GM08714 (cell line): ENCODE measurements around the gene MDN1.
"Not testable (repeated sequence)": the region's sequence is repeated elsewhere in the genome, so short reads cannot be mapped to it uniquely, and the experiment has no call there.

Source experiments
- H3K4me3 ChIP-seq: fragments of 200-500 bp; sonication (Bioruptor generic); 2 replicates; pipeline ENCODE4 v1.5.1; 2014; ENCODE audit warnings: mild to moderate bottlenecking, low read length, inconsistent platforms
- ZNF274 ChIP-seq: IDR thresholded peaks from 2 replicates; pipeline ENCODE4 v1.6.1; 2012; ENCODE audit warnings: mild to moderate bottlenecking, low read depth, low read length

The MDN1 gene

GRCh38 chr6:89768324-89768723 lies 51.3 kb downstream of the MDN1 start:
- no peak overlapping the region for H3K4me3 ChIP-seq
- TF ChIP-seq ZNF274, result no peak

DNA sequence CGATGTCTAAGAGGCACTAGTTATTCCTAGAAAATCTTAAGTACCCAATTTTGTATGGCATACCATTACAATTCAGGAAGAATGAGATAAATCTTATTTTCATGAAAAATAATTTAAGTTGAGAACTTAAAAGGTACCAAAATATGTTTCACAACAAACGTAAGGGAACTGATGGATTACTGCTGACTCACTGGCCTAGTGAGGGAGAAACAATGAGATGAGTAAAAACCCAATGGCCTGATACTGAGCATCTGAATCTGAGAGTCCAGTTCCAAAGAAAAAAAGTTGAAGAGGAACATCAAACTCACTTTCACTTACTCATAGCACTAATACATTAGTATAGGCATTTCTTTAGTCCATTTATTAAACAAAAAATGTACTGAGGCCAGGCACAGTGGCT lies 56.0 kb downstream of the MDN1 start:
- no peak for TF ChIP-seq ZNF274
- H3K4me3 ChIP-seq, result no peak overlapping the region

GRCh38 chr6:89758830-89759229 lies 60.8 kb downstream of the MDN1 start:
- no peak for TF ChIP-seq ZNF274

GRCh38 chr6:89750338-89750737 lies 69.3 kb downstream of the MDN1 start:
- TF ChIP-seq ZNF274, result no peak
- no peak overlapping the region for H3K4me3 ChIP-seq

More at GRCh38 chr6:89758830-89759229, 60.8 kb downstream of the MDN1 start:
- no peak overlapping the region for H3K4me3 ChIP-seq

GRCh38 chr6:89749918-89750317 lies 69.7 kb downstream of the MDN1 start:
- no peak for TF ChIP-seq ZNF274

GRCh38 chr6:89745716-89746115 lies 73.9 kb downstream of the MDN1 start:
- TF ChIP-seq ZNF274, result no peak
- no peak overlapping the region for H3K4me3 ChIP-seq

More at GRCh38 chr6:89749918-89750317, 69.7 kb downstream of the MDN1 start:
- no peak overlapping the region for H3K4me3 ChIP-seq

DNA sequence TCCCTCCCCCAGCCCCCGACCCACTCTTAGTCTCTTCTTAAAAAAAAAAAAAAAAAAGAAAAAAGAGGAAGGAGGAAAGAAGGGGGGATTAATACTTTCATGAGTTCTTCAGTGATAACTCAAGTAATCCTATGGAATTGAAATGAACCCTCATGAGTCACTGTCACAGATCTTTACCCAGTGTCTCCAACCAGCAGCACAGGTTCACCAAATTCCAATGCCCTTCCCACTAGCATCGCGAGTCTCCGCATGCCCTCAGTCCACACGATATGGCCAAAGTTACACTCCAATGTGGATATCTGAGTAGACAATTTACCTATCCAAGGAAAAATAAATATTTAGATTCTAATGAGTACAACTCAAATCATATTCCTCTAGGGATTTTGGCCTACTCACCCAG lies 74.5 kb downstream of the MDN1 start:
- TF ChIP-seq ZNF274, result no peak
- H3K4me3 ChIP-seq, result no peak overlapping the region

GRCh38 chr6:89736893-89737292 lies 82.7 kb downstream of the MDN1 start:
- H3K4me3 ChIP-seq, result no peak overlapping the region
- no peak for TF ChIP-seq ZNF274

DNA sequence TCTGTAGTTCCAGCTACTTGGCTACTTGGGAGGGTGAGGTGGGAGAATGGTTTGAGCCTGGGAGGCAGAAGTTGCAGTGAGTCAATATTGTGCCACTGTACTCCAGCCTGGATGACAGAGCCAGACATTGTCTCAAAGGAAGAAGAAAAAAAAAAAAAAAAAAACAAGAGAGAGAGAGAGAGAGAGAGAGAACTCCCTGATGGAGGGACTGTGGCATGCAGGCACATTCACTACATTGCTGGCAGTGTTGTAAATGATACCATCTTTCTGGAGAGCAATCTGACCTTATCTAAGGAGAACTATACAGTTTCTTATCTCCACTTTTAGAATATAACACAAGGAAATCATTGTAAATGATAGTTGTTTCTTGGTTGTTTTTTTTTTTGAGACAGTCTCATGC lies 85.1 kb downstream of the MDN1 start:
- no peak overlapping the region for H3K4me3 ChIP-seq
- no peak for TF ChIP-seq ZNF274

- H3K4me3 ChIP-seq, result no peak overlapping the region
- no peak for TF ChIP-seq ZNF274
Observed at GRCh38 chr6:89731924-89732567, 87.5 kb downstream of the MDN1 start.

DNA sequence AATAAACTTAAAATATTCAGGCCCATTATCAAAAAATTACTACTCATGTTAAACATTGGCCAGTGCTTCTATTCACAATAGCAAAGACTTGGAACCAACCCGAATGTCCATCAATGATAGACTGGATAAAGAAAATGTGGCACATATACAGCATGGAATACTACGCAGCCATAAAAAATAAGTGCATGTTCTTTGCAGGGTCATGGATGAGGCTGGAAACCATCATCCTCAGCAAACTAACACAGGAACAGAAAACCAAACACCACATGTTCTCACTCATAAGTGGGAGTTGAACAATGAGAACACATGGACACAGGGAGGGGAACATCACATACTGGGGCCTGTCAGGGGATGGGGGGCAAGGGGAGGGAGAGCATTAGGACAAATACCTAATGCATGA lies 88.3 kb downstream of the MDN1 start:
- not testable (repeated sequence) for H3K4me3 ChIP-seq

GRCh38 chr6:89729818-89730217 lies 89.8 kb downstream of the MDN1 start:
- no peak overlapping the region for H3K4me3 ChIP-seq
- TF ChIP-seq ZNF274, result no peak

GRCh38 chr6:89727501-89727900 lies 92.1 kb downstream of the MDN1 start:
- TF ChIP-seq ZNF274, result no peak
- no peak overlapping the region for H3K4me3 ChIP-seq

- TF ChIP-seq ZNF274, result no peak
- H3K4me3 ChIP-seq, result no peak overlapping the region
Observed at GRCh38 chr6:89724981-89725380, 94.6 kb downstream of the MDN1 start.

GRCh38 chr6:89723046-89723445 lies 96.5 kb downstream of the MDN1 start:
- TF ChIP-seq ZNF274, result no peak

DNA sequence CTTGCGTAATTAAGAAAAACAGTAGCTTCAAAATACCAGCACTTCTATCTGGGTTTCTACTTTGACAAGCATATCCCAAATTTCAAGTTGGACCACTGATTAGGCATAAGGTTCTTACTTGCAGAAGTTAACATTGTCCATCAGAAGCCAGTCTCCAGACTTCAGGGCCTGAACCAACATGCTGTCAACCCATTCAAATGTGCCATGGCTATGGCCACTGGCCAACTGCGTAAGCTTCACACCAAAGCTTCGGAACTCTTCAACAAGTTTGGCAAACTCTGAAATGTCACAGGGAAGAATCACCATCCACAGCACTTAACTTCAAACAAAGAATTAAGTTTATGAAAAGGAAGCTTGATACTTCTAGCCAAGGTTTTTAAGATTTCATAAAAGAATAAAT lies 103.1 kb downstream of the MDN1 start:
- no peak for TF ChIP-seq ZNF274
- no peak overlapping the region for H3K4me3 ChIP-seq

More at GRCh38 chr6:89723046-89723445, 96.5 kb downstream of the MDN1 start:
- no peak overlapping the region for H3K4me3 ChIP-seq

DNA sequence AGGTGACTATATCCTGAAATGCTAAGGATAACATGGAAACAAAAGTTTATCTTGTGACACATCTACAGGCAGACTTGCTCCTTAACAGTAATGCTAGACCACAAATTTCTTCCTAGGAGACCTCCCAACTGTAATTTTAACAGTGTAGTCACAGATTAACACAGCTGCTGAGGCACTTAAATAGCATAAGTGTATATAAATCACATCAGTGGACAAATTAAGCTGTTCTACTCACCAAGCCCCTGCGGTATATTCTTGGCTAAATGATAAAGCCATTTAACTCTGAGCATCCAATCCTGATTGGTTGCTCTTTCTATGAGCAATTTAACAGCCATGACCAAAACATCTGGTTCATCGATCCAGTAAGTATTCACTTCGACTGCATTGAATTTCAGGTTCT lies 107.8 kb downstream of the MDN1 start:
- TF ChIP-seq ZNF274, result no peak

More for the DNA sequence above, 107.8 kb downstream of the MDN1 start:
- no peak overlapping the region for H3K4me3 ChIP-seq
